Caco-2 (cell line): ENCODE measurements around the gene FAT1. TPM values are rescaled to one million over a fixed set of nuclear protein-coding genes. Genes with fewer than 3 reads are reported as not detected.

ENCODE experiments used
- BruUV-seq: library from RNA; stranded (reverse); fragments of 400-500 nt; replicated peaks from 2 replicates; lab custom pipeline; 2021; lab: Mats Ljungman, UMichigan
- CTCF ChIA-PET: fragments of 300-600 bp; sonication (Branson Sonifier 250); formaldehyde crosslinking; loops from one replicate; lab custom pipeline; 2022; ENCODE audit warnings: antibody characterized with exemption; lab: Charles Lee
- POLR2A ChIA-PET: fragments of 300-600 bp; sonication (Branson Sonifier 250); formaldehyde crosslinking; loops from one replicate; lab custom pipeline; 2022; ENCODE audit warnings: antibody characterized with exemption; lab: Charles Lee
- DNase-seq, 2 experiments: peaks; one replicate each; pipeline versions ENCODE4 v3.0.0 to v3.0.0-alpha.2; 2020 to 2022
- H3K27me3 ChIP-seq: replicated peaks from 2 replicates; pipeline ENCODE4 v1.6.0; 2011; ENCODE audit warnings: low read length; ENCODE audit not compliant: control insufficient read depth, insufficient read depth
- H3K36me3 ChIP-seq: 2 replicates; pipeline ENCODE4 v1.5.1; 2011; ENCODE audit warnings: low read length; ENCODE audit not compliant: control insufficient read depth, insufficient read depth
- H3K4me1 ChIP-seq: fragments of 250-450 bp; sonication (Bioruptor Pico); 2 replicates; pipeline ENCODE4 v1.5.1; 2020; ENCODE audit warnings: mild to moderate bottlenecking
- H3K4me3 ChIP-seq: 2 replicates; pipeline ENCODE4 v1.5.1; 2011; ENCODE audit warnings: low read depth, mild to moderate bottlenecking, control low read depth, low read length
- H3K9me3 ChIP-seq: fragments of 250-450 bp; sonication (Bioruptor Pico); 2 replicates; pipeline ENCODE4 v1.5.1; 2020; ENCODE audit warnings: mild to moderate bottlenecking, moderate library complexity
- H3K27ac Mint-ChIP-seq: one replicate; pipeline ENCODE4 v1.8.0; 2022; ENCODE audit warnings: mixed read lengths; ENCODE audit not compliant: unreplicated experiment
- H3K27me3 Mint-ChIP-seq: one replicate; pipeline ENCODE4 v1.8.0; 2022; ENCODE audit warnings: mixed read lengths; ENCODE audit not compliant: insufficient read depth, unreplicated experiment
- H3K36me3 Mint-ChIP-seq: one replicate; pipeline ENCODE4 v1.8.0; 2022; ENCODE audit warnings: mild to moderate bottlenecking, mixed read lengths; ENCODE audit not compliant: insufficient read depth, unreplicated experiment
- H3K4me1 Mint-ChIP-seq: one replicate; pipeline ENCODE4 v1.8.0; 2022; ENCODE audit warnings: low read depth, mixed read lengths; ENCODE audit not compliant: unreplicated experiment
- H3K4me3 Mint-ChIP-seq: one replicate; pipeline ENCODE4 v1.8.0; 2022; ENCODE audit warnings: mild to moderate bottlenecking, moderate library complexity, mixed read lengths; ENCODE audit not compliant: unreplicated experiment
- H3K9me3 Mint-ChIP-seq: one replicate; pipeline ENCODE4 v1.8.0; 2022; ENCODE audit warnings: mixed read lengths; ENCODE audit not compliant: unreplicated experiment
- intact Hi-C: fragments of 100-400 bp; cut with micrococcal nuclease; formaldehyde crosslinking; loops from one replicate; pipeline ENCODE4 v1.10.0; 2022; ENCODE audit not compliant: unreplicated experiment
- total RNA-seq: library from RNA; stranded (reverse); gene quantifications from 2 replicates; pipeline ENCODE4 v1.2.3, GENCODE V29; 2022
- TF ChIP-seq, protein P1 (sequence below), 2 experiments: fragments of 200-600 bp in 1 of 2; IDR thresholded peaks; 1 replicate in 1 of 2; 2 replicates in 1 of 2; pipeline versions ENCODE4 v1.5.1 to v1.8.0; 2011 to 2022; ENCODE audit warnings: antibody characterized with exemption in 1 of 2, control low read depth in 1 of 2, inconsistent platforms in 1 of 2, low read depth in 1 of 2, low read length in 1 of 2, mild to moderate bottlenecking in 1 of 2, moderate library complexity in 1 of 2; ENCODE audit not compliant: insufficient read depth in 1 of 2, severe bottlenecking in 1 of 2, unreplicated experiment in 1 of 2

FAT1 gene
- total RNA-seq, 1 experiment from 2014 or later = 135 TPM

DNA sequence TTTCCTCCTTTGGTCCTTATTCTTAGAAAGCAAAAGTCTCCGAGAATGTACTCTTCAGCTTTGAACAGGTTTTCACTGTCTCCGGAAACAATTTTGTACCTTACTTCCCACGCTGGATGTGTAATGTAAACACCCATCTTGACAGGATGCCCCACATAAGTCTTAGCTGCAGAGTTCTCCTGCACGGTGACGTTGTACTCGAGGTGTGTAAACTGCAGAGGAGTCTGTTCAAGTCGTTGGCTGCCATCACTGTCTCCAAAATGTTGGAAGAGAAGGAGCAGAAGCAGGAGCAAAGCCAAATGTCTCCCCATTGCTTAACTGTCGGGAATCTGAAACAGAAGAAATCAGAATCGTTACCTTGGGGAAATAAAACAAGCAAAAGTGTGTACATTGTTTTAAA, 14.1 kb downstream of the FAT1 start:
- Mint-ChIP-seq H3K9me3 (no peaks in the 10 kb centered on the region), H3K4me1 (peaks cover 14% of the 10 kb centered on the region), H3K27me3 (no peaks in the 10 kb centered on the region), H3K4me3 (no peak overlapping the region), H3K36me3 (peaks cover 51% of the 10 kb centered on the region), H3K27ac (no peak overlapping the region)
- no peaks in the 10 kb centered on the region for H3K36me3 ChIP-seq
- DNase-seq = no peak
- no peaks in the 10 kb centered on the region for H3K27me3 ChIP-seq
- H3K4me3 ChIP-seq = no peak overlapping the region
- TF ChIP-seq, protein P1, sequence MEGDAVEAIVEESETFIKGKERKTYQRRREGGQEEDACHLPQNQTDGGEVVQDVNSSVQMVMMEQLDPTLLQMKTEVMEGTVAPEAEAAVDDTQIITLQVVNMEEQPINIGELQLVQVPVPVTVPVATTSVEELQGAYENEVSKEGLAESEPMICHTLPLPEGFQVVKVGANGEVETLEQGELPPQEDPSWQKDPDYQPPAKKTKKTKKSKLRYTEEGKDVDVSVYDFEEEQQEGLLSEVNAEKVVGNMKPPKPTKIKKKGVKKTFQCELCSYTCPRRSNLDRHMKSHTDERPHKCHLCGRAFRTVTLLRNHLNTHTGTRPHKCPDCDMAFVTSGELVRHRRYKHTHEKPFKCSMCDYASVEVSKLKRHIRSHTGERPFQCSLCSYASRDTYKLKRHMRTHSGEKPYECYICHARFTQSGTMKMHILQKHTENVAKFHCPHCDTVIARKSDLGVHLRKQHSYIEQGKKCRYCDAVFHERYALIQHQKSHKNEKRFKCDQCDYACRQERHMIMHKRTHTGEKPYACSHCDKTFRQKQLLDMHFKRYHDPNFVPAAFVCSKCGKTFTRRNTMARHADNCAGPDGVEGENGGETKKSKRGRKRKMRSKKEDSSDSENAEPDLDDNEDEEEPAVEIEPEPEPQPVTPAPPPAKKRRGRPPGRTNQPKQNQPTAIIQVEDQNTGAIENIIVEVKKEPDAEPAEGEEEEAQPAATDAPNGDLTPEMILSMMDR (IDR thresholded peaks at IDR 0.05; ENCODE audit: insufficient read depth in 1 of 2, low read depth in 1 of 2, low read length in 1 of 2, severe bottlenecking in 1 of 2, unreplicated experiment in 1 of 2) = no peak
- ChIA-PET POLR2A (no interaction called here), CTCF (interaction anchor here (2.0 kb wide), 1 partner anchor 40 kb away, joined by 4 read pairs; no protein-coding TSS in a partner anchor)
- BruUV-seq = no TSS peak
- no peaks in the 10 kb centered on the region for H3K9me3 ChIP-seq
- intact Hi-C loops = no loop called here
- H3K4me1 ChIP-seq = peaks cover 10% of the 10 kb centered on the region; the same call in 1 of the 2 replicates

DNA sequence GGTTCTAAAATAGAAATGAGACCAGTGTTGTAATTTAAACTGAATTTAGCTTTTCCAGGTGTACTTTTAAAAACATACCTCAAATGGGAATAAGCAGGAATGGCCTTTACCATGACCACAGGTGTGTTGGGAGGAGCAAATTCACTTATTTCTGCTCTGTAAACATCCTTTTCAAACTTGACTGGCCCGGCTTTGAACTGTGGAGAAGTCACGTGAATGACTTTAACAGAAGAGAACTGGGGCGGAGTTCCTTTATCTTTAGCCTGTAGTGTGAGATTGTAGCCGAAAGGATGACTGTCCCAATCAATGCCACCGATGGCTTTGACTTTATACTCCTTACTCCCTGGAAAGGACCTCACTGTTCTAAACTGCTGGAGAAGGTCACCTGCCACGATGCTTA, 15.1 kb downstream of the FAT1 start:
- Histone ChIP-seq H3K4me1 (peaks cover 10% of the 10 kb centered on the region; the same call in 1 of the 2 replicates), H3K36me3 (no peaks in the 10 kb centered on the region), H3K4me3 (no peak overlapping the region), H3K9me3 (no peaks in the 10 kb centered on the region), H3K27me3 (no peaks in the 10 kb centered on the region)
- Mint-ChIP-seq H3K9me3 (no peaks in the 10 kb centered on the region), H3K27me3 (no peaks in the 10 kb centered on the region), H3K4me3 (no peak overlapping the region), H3K27ac (no peak overlapping the region), H3K4me1 (peaks cover 14% of the 10 kb centered on the region), H3K36me3 (peaks cover 58% of the 10 kb centered on the region)
- intact Hi-C loops = no loop called here
- DNase-seq = no peak
- CTCF ChIA-PET = no interaction called here
- TF ChIP-seq, protein P1 (IDR thresholded peaks at IDR 0.05; ENCODE audit: insufficient read depth in 1 of 2, low read depth in 1 of 2, low read length in 1 of 2, severe bottlenecking in 1 of 2, unreplicated experiment in 1 of 2) = no peak
- POLR2A ChIA-PET = no interaction called here
- BruUV-seq = no TSS peak

DNA sequence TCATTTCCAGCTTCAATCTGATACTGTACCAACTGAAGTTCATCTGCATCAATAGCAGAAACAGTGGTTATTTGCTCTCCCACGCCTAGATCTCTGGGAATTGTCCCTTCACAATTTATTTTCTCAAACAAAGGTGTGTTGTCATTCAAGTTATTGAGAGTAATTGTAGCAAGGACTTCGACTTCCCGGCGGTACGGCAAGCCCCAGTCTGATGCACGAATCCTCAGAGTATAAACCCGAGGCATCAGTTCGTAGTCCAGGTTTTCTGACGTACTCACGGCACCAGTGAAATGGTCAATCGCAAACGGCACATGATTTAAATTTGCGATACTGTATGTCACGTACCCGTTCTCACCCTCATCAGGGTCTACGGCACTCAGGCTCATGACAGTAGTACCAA, 15.7 kb downstream of the FAT1 start:
- POLR2A ChIA-PET = no interaction called here
- Mint-ChIP-seq H3K36me3 (peaks cover 64% of the 10 kb centered on the region), H3K9me3 (no peaks in the 10 kb centered on the region), H3K27ac (no peak overlapping the region), H3K4me1 (peaks cover 16% of the 10 kb centered on the region), H3K4me3 (no peak overlapping the region), H3K27me3 (no peaks in the 10 kb centered on the region)
- Histone ChIP-seq H3K4me3 (no peak overlapping the region), H3K27me3 (no peaks in the 10 kb centered on the region), H3K9me3 (no peaks in the 10 kb centered on the region), H3K36me3 (no peaks in the 10 kb centered on the region), H3K4me1 (peaks cover 10% of the 10 kb centered on the region)
- no peak for DNase-seq
- BruUV-seq = no TSS peak
- intact Hi-C loops = no loop called here
- TF ChIP-seq, protein P1 (IDR thresholded peaks at IDR 0.05; ENCODE audit: insufficient read depth in 1 of 2, low read depth in 1 of 2, low read length in 1 of 2, severe bottlenecking in 1 of 2, unreplicated experiment in 1 of 2) = no peak
- CTCF ChIA-PET = no interaction called here
